ENCODE data around the gene PTGES2. TPM values are rescaled to one million over a fixed set of nuclear protein-coding genes. Genes with fewer than 3 reads are reported as not detected.
"Not testable (repeated sequence)": the region's sequence is repeated elsewhere in the genome, so short reads cannot be mapped to it uniquely, and the experiment has no call there.

The PTGES2 gene
- polyA plus RNA-seq, 1 of the 3 experiments (the other 2 are of a cell fraction) = 141 TPM

GRCh38 chr9:128113526-128114325, 13.8 kb downstream of the PTGES2 start:
- no peak overlapping the region for H2AFZ ChIP-seq (ENCODE audit: low read depth)
- TF ChIP-seq MXI1 (IDR thresholded peaks at IDR 0.05; ENCODE audit: low read depth, low read length) (no peak), EZH2phosphoT487 (IDR thresholded peaks at IDR 0.05; ENCODE audit: borderline replicate concordance, low read depth) (no peak), POLR2AphosphoS5 (IDR thresholded peaks at IDR 0.05; ENCODE audit: low read depth, low read length) (no peak), RFX5 (IDR thresholded peaks at IDR 0.05; ENCODE audit: low read length) (no peak), CHD2 (IDR thresholded peaks at IDR 0.05; ENCODE audit: low read length, partially characterized antibody) (no peak), PBX3 (IDR thresholded peaks at IDR 0.05) (no peak), ZBTB33 (IDR thresholded peaks at IDR 0.05; ENCODE audit: borderline replicate concordance, low read depth) (no peak), TEAD4 (IDR thresholded peaks at IDR 0.05; ENCODE audit: borderline replicate concordance, insufficient read depth) (no peak), GABPA (IDR thresholded peaks at IDR 0.05; ENCODE audit: low read depth) (no peak), ELF1 (IDR thresholded peaks at IDR 0.05) (no peak), MEF2A (IDR thresholded peaks at IDR 0.05; ENCODE audit: borderline replicate concordance, low read depth) (no peak), FOSL2 (IDR thresholded peaks at IDR 0.05; ENCODE audit: borderline replicate concordance, low read depth) (no peak), RXRA (IDR thresholded peaks at IDR 0.05; ENCODE audit: borderline replicate concordance, low read depth) (no peak), NFIC (IDR thresholded peaks at IDR 0.05; ENCODE audit: borderline replicate concordance) (no peak), TAF1 (IDR thresholded peaks at IDR 0.05; ENCODE audit: borderline replicate concordance, low read depth, low read length) (no peak), MAX (IDR thresholded peaks at IDR 0.05; ENCODE audit: low read depth) (no peak), FOXM1 (IDR thresholded peaks at IDR 0.05; ENCODE audit: low read depth) (no peak), GATA2 (CRISPR knock-in tag; IDR thresholded peaks at IDR 0.05) (no peak), REST (IDR thresholded peaks at IDR 0.05; ENCODE audit: low read depth, low read length) (no peak)
- TF ChIP-seq, protein P1, sequence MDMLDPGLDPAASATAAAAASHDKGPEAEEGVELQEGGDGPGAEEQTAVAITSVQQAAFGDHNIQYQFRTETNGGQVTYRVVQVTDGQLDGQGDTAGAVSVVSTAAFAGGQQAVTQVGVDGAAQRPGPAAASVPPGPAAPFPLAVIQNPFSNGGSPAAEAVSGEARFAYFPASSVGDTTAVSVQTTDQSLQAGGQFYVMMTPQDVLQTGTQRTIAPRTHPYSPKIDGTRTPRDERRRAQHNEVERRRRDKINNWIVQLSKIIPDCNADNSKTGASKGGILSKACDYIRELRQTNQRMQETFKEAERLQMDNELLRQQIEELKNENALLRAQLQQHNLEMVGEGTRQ (IDR thresholded peaks at IDR 0.05; ENCODE audit: borderline replicate concordance, low read depth, low read length) = no peak
- no peaks in the 10 kb centered on the region for H3K9me2 ChIP-seq
- POLR2A ChIA-PET = interaction anchor here (0.8 kb wide), 1 partner anchor 23 kb away, joined by 3 read pairs; no protein-coding TSS in a partner anchor
- no peak overlapping the region for H3K4me3 ChIP-seq (ENCODE audit: low read depth in 2 of 2, low read length in 1 of 2)
- no peak overlapping the region for H3K4me2 ChIP-seq
- no peaks in the 10 kb centered on the region for H3K79me2 ChIP-seq (ENCODE audit: insufficient read depth)
- no peaks in the 10 kb centered on the region for H3K9me3 ChIP-seq
- no peak overlapping the region for H3K27ac ChIP-seq (ENCODE audit: low read depth in 2 of 2, low read length in 1 of 2)
- no peaks in the 10 kb centered on the region for H4K20me1 ChIP-seq (ENCODE audit: insufficient read depth)
- peaks cover 8% of the 10 kb centered on the region for H3F3A ChIP-seq (replicated peaks; ENCODE audit: insufficient read depth)
- 94% methylated on average over 11 of the region's 12 CpGs for WGBS (ENCODE audit: low lambda C conversion rate)
- H3K36me3 ChIP-seq (replicated peaks in 1 of 2; ENCODE audit: control insufficient read depth in 1 of 2, insufficient read depth in 2 of 2, low read length in 1 of 2) = peaks cover 0 to 3% of the 10 kb centered on the region in 2 experiments
- peaks cover 3 to 4% of the 10 kb centered on the region in 2 experiments; a peak in 1 of 4 replicates for H3K4me1 ChIP-seq (ENCODE audit: control insufficient read depth in 1 of 2, insufficient read depth in 2 of 2, low read depth in 1 of 2, low read length in 1 of 2)
- H3K27me3 ChIP-seq (ENCODE audit: insufficient read depth) = no peaks in the 10 kb centered on the region
- CTCF ChIA-PET = interaction anchor here (1.1 to 6.5 kb wide), 5 partner anchors 12 to 191 kb away, joined by 3 to 246 read pairs (median 55); partner anchors contain the start of gene PTGES2
- no peak overlapping the region for H3K9ac ChIP-seq
- DNase-seq = no peak

DNA sequence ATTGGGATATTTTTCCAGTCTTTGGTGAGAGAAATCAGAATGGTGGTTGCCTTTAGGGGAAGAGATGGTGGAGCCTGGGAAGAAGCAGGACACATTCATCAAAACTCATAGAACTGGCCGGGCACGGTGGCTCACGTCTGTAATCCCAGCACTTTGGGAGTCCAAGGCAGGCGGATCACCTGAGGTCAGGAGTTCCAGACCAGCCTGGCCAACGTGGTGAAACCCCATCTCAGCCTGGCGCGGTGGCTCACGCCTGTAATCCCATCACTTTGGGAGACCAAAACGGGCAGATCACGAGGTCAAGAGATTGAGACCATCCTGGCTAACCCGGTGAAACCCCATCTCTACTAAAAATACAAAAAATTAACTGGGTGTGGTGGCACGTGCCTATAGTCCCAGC, 15.8 kb downstream of the PTGES2 start:
- H4K20me1 ChIP-seq (ENCODE audit: insufficient read depth); H3K4me2 ChIP-seq; H3K9me3 ChIP-seq; H3K79me2 ChIP-seq (ENCODE audit: insufficient read depth); H3K27ac ChIP-seq (ENCODE audit: low read depth in 2 of 2, low read length in 1 of 2); H3K4me1 ChIP-seq (ENCODE audit: control insufficient read depth in 1 of 2, insufficient read depth in 2 of 2, low read depth in 1 of 2, low read length in 1 of 2); DNase-seq; H3F3A ChIP-seq (replicated peaks; ENCODE audit: insufficient read depth); H3K27me3 ChIP-seq (ENCODE audit: insufficient read depth); H3K9ac ChIP-seq; H3K9me2 ChIP-seq; H2AFZ ChIP-seq (ENCODE audit: low read depth); POLR2A ChIA-PET; H3K4me3 ChIP-seq (ENCODE audit: low read depth in 2 of 2, low read length in 1 of 2): not testable (repeated sequence)
- 96% methylated on average over 12 of the region's 12 CpGs for WGBS (ENCODE audit: low lambda C conversion rate)
- CTCF ChIA-PET = interaction anchor here (0.8 to 1.6 kb wide), 2 partner anchors 13 to 18 kb away, joined by 3 to 6 read pairs; no protein-coding TSS in a partner anchor
- peaks cover 15 to 19% of the 10 kb centered on the region in 2 experiments for H3K36me3 ChIP-seq (replicated peaks in 1 of 2; ENCODE audit: control insufficient read depth in 1 of 2, insufficient read depth in 2 of 2, low read length in 1 of 2)
